GM21528 (cell line): ENCODE measurements around the gene PCBP3.

Experiments
- ATAC-seq: cut with Tn5 transposase; IDR thresholded peaks from one replicate; pipeline ENCODE4 v1.9.1; 2021; ENCODE audit warnings: mild to moderate bottlenecking, moderate library complexity; ENCODE audit not compliant: unreplicated experiment, low FRiP score

PCBP3 gene

GRCh38 chr21:45745256-45745655 lies 101.7 kb downstream of the PCBP3 start:
- ATAC-seq = no peak

- no peak for ATAC-seq
Observed at GRCh38 chr21:45747233-45747766, 103.8 kb downstream of the PCBP3 start.

GRCh38 chr21:45747802-45748445 lies 104.4 kb downstream of the PCBP3 start:
- no peak for ATAC-seq

- ATAC-seq = no peak
Observed at GRCh38 chr21:45748593-45748992, 105.1 kb downstream of the PCBP3 start.

GRCh38 chr21:45749974-45750373 lies 106.4 kb downstream of the PCBP3 start:
- no peak for ATAC-seq

GRCh38 chr21:45750936-45751335 lies 107.4 kb downstream of the PCBP3 start:
- no peak for ATAC-seq

GRCh38 chr21:45753445-45753844 lies 109.9 kb downstream of the PCBP3 start:
- ATAC-seq = no peak

- no peak for ATAC-seq
Observed at GRCh38 chr21:45756029-45756428, 112.5 kb downstream of the PCBP3 start.

GRCh38 chr21:45756669-45757068 lies 113.1 kb downstream of the PCBP3 start:
- no peak for ATAC-seq

- no peak for ATAC-seq
Observed at GRCh38 chr21:45761704-45762103, 118.2 kb downstream of the PCBP3 start.

- ATAC-seq = no peak
Observed at GRCh38 chr21:45763074-45763473, 119.5 kb downstream of the PCBP3 start.

GRCh38 chr21:45763506-45763905 lies 120.0 kb downstream of the PCBP3 start:
- no peak for ATAC-seq

- ATAC-seq = no peak
Observed at GRCh38 chr21:45764792-45765191, 121.3 kb downstream of the PCBP3 start.

- no peak for ATAC-seq
Observed at GRCh38 chr21:45765375-45765774, 121.8 kb downstream of the PCBP3 start.

GRCh38 chr21:45766055-45766454 lies 122.5 kb downstream of the PCBP3 start:
- no peak for ATAC-seq

- no peak for ATAC-seq
Observed at GRCh38 chr21:45766501-45766900, 123.0 kb downstream of the PCBP3 start.

GRCh38 chr21:45767071-45768006 lies 123.8 kb downstream of the PCBP3 start:
- ATAC-seq = no peak

GRCh38 chr21:45768011-45768739 lies 124.7 kb downstream of the PCBP3 start:
- no peak for ATAC-seq

GRCh38 chr21:45768740-45769048 lies 125.2 kb downstream of the PCBP3 start:
- ATAC-seq = no peak

- ATAC-seq = no peak
Observed at GRCh38 chr21:45769294-45769693, 125.8 kb downstream of the PCBP3 start.

- ATAC-seq = no peak
Observed at GRCh38 chr21:45769896-45770295, 126.4 kb downstream of the PCBP3 start.
